Right renal pelvis (tissue), 4 donors: Measurements from ENCODE around the gene SH3RF2. TPM values are rescaled to one million over a fixed set of nuclear protein-coding genes. Genes with fewer than 3 reads are reported as not detected.
A peak's percentile ranks its signal among the peaks of the same experiment; 100 is the strongest.
"Not testable (repeated sequence)": the region's sequence is repeated elsewhere in the genome, so short reads cannot be mapped to it uniquely, and the experiment has no call there.

Experiments
- DNase-seq, 4 donors: peaks; one replicate each; pipeline ENCODE4 v3.0.0-alpha.2; 2013; ENCODE audit warnings: low read depth in 4 of 4, low spot score in 3 of 4, missing footprints in 1 of 4
- polyA plus RNA-seq, 4 donors: library from polyadenylated mRNA; unstranded; fragments of 120-200 nt; gene quantifications; one replicate each; pipeline ENCODE4 v1.2.1, GENCODE V29; 2013; ENCODE audit not compliant: insufficient read length in 4 of 4

Gene SH3RF2
- polyA plus RNA-seq, 4 donors: 4.7 to 6.0 (median 5.0) TPM

GRCh38 chr5:145976431-145977155, 40.2 kb downstream of the SH3RF2 start:
- DNase-seq: no peak

- no peak for DNase-seq
Measured at GRCh38 chr5:145978171-145978570, 41.8 kb downstream of the SH3RF2 start.

GRCh38 chr5:145978708-145979107, 42.3 kb downstream of the SH3RF2 start:
- no peak for DNase-seq

- DNase-seq: no peak
Measured at GRCh38 chr5:145979270-145980223, 43.2 kb downstream of the SH3RF2 start.

GRCh38 chr5:145980259-145980658, 43.9 kb downstream of the SH3RF2 start:
- DNase-seq: no peak

GRCh38 chr5:145980718-145981117, 44.3 kb downstream of the SH3RF2 start:
- DNase-seq: no peak

- peak in 2 of 4 donors; percentile 18 to 34 for DNase-seq
Measured at GRCh38 chr5:145981589-145982571, 45.5 kb downstream of the SH3RF2 start.

- no peak for DNase-seq
Measured at GRCh38 chr5:145982572-145983318, 46.4 kb downstream of the SH3RF2 start.

GRCh38 chr5:145983446-145983845, 47.1 kb downstream of the SH3RF2 start:
- no peak for DNase-seq

GRCh38 chr5:145984072-145984471, 47.7 kb downstream of the SH3RF2 start:
- DNase-seq: no peak

GRCh38 chr5:145987856-145988255, 51.5 kb downstream of the SH3RF2 start:
- no peak for DNase-seq

- DNase-seq: no peak
Measured at GRCh38 chr5:145988993-145989392, 52.6 kb downstream of the SH3RF2 start.

GRCh38 chr5:145989428-145989827, 53.0 kb downstream of the SH3RF2 start:
- DNase-seq: no peak

- DNase-seq: no peak
Measured at GRCh38 chr5:145990170-145990569, 53.8 kb downstream of the SH3RF2 start.

- no peak for DNase-seq
Measured at GRCh38 chr5:145991044-145991575, 54.7 kb downstream of the SH3RF2 start.

GRCh38 chr5:145993538-145993937, 57.2 kb downstream of the SH3RF2 start:
- not testable (repeated sequence) for DNase-seq

GRCh38 chr5:145996135-145996534, 59.8 kb downstream of the SH3RF2 start:
- no peak for DNase-seq

GRCh38 chr5:145999208-145999607, 62.8 kb downstream of the SH3RF2 start:
- DNase-seq: no peak

GRCh38 chr5:146000072-146000471, 63.7 kb downstream of the SH3RF2 start:
- DNase-seq: no peak
